MG63 (cell line): ENCODE results near the gene VTA1. TPM values are rescaled to one million over a fixed set of nuclear protein-coding genes. Genes with fewer than 3 reads are reported as not detected.

ENCODE experiments used
- DNase-seq: peaks from one replicate; pipeline ENCODE4 v3.0.0-alpha.2; 2020
- H3K27me3 ChIP-seq: fragments of 250-450 bp; sonication (Bioruptor Pico); 2 replicates; pipeline ENCODE4 v1.5.1; 2020; ENCODE audit warnings: mild to moderate bottlenecking, moderate library complexity
- H3K36me3 ChIP-seq: fragments of 250-450 bp; sonication (Bioruptor Pico); 2 replicates; pipeline ENCODE4 v1.5.1; 2020; ENCODE audit warnings: mild to moderate bottlenecking, moderate library complexity
- H3K4me3 ChIP-seq: fragments of 250-450 bp; sonication (Bioruptor Pico); 2 replicates; pipeline ENCODE4 v1.5.1; 2020; ENCODE audit warnings: mild to moderate bottlenecking, moderate library complexity
- H3K9me3 ChIP-seq: fragments of 250-450 bp; sonication (Bioruptor Pico); 2 replicates; pipeline ENCODE4 v1.5.1; 2020; ENCODE audit warnings: mild to moderate bottlenecking, moderate library complexity
- total RNA-seq: library from RNA; depleted of rRNA; stranded (reverse); fragments of >200 nt; shearing (Covaris generic); gene quantifications from 2 replicates; pipeline ENCODE4 v1.2.3, GENCODE V29; 2014; ENCODE audit warnings: low replicate concordance

The VTA1 gene
- total RNA-seq, 1 experiment from 2014 or later: 119 TPM

DNA sequence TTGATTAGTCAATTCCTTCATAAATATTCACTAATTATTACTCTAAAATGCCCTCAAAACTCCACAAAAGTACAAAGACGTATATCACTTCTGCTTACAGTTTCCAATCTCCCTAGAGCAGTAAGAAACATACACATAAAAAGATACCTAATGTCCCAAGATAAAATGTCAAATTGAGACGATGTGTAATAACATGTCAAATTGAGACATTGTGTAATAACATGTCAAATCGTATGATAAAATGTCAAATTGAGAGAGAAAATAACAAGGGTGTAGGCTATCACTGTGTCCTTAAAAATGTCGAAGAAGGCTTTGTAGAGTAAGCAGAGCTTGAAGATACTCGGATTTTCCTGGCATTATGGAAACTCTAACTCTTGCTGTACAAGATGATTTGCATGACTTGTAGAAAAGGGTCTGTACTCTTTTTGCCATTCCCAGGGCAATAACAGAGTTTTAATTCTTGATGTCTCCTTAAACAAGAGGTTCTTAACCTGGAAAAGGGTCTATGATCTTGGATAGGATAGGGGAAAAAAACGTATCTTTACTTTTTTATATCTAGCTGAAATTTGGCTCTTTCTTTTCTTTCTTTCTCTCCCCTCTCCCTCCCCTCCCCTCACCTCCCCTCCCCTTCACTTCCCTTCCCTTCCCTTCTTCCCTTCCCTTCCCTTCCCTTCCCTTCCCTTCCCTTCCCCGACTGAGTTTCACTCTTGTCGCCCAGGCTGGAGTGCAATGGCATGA lies 87.1 kb downstream of the VTA1 start:
- Histone ChIP-seq H3K9me3 (no peaks in the 10 kb centered on the region), H3K27me3 (no peaks in the 10 kb centered on the region), H3K36me3 (no peaks in the 10 kb centered on the region), H3K4me3 (no peak overlapping the region)
- no peak for DNase-seq

DNA sequence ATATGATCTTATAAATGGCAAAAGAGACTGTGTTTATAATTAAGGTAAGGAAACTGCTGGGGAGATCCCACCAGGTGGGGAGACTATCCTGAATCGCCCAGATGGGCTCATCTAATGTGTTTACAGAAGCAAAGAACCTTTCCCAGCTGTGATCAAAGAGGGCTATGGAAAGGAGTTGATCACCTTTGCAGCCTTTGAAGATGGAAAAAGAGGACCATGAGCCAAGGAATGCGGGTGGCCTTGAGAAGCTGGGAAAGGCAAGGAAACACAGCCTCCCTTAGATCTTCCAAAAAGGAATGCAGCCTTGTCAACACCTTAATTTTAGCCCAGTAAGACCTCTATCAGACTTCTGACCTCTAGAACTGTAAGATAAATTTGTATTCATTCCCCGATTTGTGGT lies 88.2 kb downstream of the VTA1 start:
- Histone ChIP-seq H3K36me3 (no peaks in the 10 kb centered on the region), H3K4me3 (no peak overlapping the region), H3K9me3 (no peaks in the 10 kb centered on the region), H3K27me3 (no peaks in the 10 kb centered on the region)
- DNase-seq: no peak

DNA sequence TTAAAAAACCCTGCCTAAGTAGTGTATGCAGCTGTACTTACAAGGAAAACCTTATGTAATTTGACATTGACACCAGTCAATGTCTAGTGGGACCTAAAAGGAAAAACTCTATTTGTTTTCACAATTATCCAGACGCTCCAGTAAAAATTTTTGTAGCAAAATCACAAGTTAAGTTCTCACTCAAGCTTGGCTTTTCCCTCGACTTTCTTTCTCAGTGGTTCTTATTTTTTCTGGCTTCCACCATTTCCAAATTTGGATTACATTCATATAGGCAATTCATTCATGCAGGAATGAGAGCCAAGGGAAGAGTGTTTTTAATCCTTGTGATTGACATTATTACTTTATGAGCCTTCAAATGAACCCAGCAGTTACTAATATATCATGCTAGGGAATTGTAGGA lies 88.7 kb downstream of the VTA1 start:
- no peaks in the 10 kb centered on the region for H3K9me3 ChIP-seq
- H3K27me3 ChIP-seq: no peaks in the 10 kb centered on the region
- no peak for DNase-seq
- H3K36me3 ChIP-seq: no peaks in the 10 kb centered on the region
- no peak overlapping the region for H3K4me3 ChIP-seq

DNA sequence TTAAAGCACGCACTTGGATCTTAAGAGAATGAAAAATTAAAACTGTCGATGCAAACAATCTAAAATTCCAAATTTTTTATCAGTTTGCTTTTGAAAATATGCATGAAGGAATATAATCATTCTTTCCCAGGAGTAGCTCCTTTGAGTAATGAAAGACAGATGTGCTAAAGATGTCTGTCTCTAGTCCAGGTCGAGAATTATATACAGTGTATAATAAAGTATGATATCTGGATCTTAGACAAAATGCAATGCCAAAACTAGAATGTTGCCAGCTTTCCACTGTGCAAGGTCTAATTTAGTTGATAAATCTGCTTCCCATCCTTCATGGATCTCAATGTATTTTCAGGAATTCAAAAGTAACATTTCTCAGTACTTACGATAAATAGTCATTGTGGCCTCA lies 89.6 kb downstream of the VTA1 start:
- no peak for DNase-seq
- Histone ChIP-seq H3K9me3 (no peaks in the 10 kb centered on the region), H3K27me3 (no peaks in the 10 kb centered on the region), H3K4me3 (no peak overlapping the region), H3K36me3 (no peaks in the 10 kb centered on the region)

DNA sequence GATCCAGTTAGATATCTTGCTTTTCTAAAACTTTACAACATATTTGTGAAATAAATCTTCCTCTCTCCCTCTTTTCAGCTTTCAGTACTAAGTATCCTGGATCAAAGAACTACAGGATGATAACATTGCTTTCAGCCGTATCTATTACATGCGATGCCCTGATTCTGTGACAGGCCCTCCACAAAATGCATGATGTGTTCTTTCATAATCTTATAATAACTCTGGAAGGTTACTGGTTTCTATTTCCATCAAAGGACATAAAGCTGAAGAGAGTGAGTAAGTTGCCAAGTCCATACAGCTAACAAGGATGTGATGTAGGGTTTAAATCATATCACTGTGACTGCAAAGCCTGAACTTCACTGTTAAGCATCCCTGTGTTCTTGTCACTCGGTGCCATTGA lies 91.8 kb downstream of the VTA1 start:
- Histone ChIP-seq H3K36me3 (no peaks in the 10 kb centered on the region), H3K27me3 (no peaks in the 10 kb centered on the region), H3K4me3 (no peak overlapping the region), H3K9me3 (no peaks in the 10 kb centered on the region)
- no peak for DNase-seq

DNA sequence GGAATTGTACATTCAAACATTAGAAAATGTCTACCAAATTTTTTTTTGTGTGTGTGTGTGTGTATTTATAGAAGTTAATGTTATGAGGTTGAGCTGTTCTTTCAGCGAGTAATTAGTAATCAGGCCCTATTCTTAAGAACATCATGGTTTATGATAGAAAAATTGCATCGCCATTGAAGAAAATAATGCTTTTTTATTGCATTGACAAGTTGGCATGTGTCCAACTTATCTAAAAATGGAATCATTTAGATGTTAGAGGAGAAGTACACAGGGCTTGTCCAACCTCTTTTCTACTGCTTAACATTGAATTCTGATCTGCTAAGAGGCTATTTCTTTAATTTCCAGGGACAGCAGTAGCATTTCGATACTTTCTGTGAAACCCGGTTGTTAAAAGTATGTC lies 93.1 kb downstream of the VTA1 start:
- Histone ChIP-seq H3K27me3 (no peaks in the 10 kb centered on the region), H3K4me3 (no peak overlapping the region), H3K36me3 (no peaks in the 10 kb centered on the region), H3K9me3 (no peaks in the 10 kb centered on the region)
- no peak for DNase-seq

DNA sequence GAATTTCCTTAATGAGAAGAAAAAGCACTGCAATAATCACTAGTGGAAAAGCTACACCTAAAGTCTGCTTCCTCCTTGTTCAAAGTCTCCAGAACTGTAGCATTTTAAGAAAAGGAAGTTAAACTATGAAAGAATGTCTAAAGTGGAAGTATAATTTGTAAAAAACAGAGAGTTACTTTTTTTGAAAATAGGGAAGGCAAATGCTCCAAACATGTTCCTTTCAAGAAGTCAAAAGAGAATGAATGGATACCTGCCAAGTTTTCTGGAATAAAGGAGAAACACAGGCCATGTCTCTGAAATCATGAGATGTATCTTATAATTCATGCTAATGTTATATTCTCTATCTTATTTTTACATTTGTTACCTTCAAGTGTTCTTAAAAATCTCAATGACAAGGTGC lies 94.0 kb downstream of the VTA1 start:
- Histone ChIP-seq H3K4me3 (no peak overlapping the region), H3K27me3 (no peaks in the 10 kb centered on the region), H3K36me3 (no peaks in the 10 kb centered on the region), H3K9me3 (no peaks in the 10 kb centered on the region)
- no peak for DNase-seq

DNA sequence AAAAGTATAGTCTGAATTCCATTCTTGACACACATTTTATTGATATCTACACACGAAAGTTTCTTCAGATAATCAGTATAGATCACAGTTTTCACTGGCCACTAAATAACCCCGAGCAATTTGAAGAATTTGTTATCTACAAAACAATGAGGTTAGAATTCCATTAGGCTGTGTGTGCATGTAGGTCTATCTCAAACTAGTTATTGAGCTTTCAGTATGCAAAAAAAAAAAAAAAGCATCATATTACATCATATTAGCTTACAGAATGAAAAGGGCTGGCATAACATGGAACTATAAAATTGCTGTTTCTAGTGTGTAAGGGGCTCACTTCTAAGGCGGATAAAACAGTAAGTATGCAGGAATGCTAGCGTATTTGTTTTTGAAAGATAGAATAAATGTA lies 95.2 kb downstream of the VTA1 start:
- H3K36me3 ChIP-seq: no peaks in the 10 kb centered on the region
- no peak overlapping the region for H3K4me3 ChIP-seq
- DNase-seq: no peak
- H3K9me3 ChIP-seq: no peaks in the 10 kb centered on the region
- H3K27me3 ChIP-seq: no peaks in the 10 kb centered on the region

DNA sequence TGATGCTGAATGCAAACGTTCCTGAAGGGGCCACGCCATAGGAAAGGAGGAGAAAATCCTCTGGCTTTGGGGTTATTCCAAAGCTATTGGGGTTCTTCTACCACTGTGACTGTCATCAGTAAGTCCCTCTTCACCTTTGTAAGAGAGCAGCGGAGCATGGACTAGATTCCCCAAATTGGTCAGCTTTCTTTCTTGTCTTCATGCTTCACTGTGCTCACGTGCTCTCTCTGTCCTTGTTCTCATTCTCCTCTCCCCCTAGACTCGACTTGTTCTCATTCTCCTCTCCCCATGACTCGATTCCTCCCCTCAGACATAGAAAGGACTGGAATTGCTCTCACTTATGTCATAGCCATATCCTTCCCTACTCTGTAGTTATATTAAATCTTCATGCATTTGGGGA lies 99.9 kb downstream of the VTA1 start:
- Histone ChIP-seq H3K4me3 (no peak overlapping the region), H3K9me3 (no peaks in the 10 kb centered on the region), H3K27me3 (no peaks in the 10 kb centered on the region), H3K36me3 (no peaks in the 10 kb centered on the region)
- DNase-seq: no peak

DNA sequence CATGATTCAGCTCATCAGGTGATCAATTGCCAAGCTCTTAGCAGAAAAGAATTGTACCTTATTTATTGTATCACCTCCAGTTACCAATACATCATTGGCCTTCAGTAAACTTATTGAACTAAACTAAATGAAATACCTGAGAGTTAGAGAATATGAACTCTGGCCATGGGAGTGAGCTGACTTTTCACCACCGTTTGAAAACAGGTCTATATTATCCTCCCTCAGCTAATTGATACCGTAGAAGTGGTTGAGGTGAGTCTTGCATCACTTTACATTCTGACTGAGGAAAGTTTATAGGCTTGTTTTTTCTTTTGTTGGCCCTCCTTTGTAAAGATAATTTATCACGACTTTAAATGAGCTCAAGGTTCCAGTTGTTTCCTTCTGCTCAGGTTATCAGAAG lies 102.2 kb downstream of the VTA1 start:
- no peak for DNase-seq
- Histone ChIP-seq H3K27me3 (no peaks in the 10 kb centered on the region), H3K36me3 (no peaks in the 10 kb centered on the region), H3K9me3 (no peaks in the 10 kb centered on the region), H3K4me3 (no peak overlapping the region)

DNA sequence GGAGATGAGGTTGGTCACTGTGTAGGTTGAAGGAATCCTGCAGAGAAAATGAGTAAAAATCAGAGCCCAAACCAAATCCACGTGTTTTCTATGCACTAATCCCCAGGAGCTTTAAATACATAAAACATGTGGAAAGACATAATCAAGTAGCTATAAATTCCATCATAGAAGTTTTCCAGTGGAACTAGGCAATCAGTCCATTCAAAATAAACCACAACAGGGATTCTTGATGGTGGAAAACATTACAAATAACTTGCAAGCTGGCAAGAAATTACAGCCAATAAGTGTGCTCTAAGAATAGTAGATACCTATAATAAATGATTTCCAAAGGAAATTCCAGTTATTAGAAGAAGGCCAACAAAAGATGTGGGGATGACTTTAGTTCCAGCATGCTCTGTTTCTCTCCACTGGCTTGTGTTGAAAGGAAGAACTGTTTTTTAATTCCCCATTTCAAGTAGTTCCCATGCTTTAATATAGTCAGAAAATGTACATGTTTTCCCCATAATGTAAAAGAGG lies 104.9 kb downstream of the VTA1 start:
- H3K4me3 ChIP-seq: no peak overlapping the region
- no peaks in the 10 kb centered on the region for H3K9me3 ChIP-seq
- no peaks in the 10 kb centered on the region for H3K27me3 ChIP-seq
- H3K36me3 ChIP-seq: no peaks in the 10 kb centered on the region
- DNase-seq: no peak

DNA sequence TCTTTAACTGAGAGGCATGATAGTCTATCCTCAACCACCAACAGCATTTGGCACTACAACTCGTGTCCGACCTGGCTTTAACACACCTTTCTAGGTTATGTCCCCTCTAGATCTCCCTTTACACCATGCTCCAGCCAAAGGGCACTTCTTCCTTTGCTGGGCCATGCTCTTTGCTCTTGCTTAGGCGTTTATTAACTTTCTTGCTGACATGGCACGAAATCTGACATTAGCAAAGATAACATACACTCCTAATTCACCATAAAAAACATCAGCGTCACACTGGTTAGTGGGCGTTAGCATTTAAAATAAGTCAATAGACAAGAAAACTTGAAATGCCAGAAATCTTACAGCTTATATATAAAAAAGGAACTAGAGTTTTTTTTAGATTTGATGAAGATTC lies 107.5 kb downstream of the VTA1 start:
- Histone ChIP-seq H3K4me3 (no peak overlapping the region), H3K27me3 (no peaks in the 10 kb centered on the region), H3K36me3 (no peaks in the 10 kb centered on the region), H3K9me3 (no peaks in the 10 kb centered on the region)
- DNase-seq: no peak

DNA sequence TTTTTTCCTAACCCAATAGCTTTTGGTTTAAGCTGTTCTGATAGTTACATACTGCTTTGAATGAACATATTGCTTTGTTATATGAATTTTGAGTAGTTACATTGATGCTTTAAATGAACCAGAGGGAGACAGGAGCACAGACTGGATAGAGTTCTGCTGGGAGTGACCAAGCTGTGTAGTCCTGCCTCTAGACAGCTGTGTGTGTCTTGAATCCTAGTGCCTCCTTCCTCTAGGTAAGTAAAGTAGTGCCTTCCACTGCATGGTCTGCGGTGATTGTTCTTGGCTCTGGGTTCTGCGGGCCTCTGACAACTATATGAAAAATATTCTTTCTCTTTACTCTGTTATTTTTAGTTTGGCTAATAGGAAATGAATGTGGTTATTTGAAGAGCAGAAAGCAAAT lies 108.7 kb downstream of the VTA1 start:
- no peaks in the 10 kb centered on the region for H3K9me3 ChIP-seq
- no peaks in the 10 kb centered on the region for H3K27me3 ChIP-seq
- no peaks in the 10 kb centered on the region for H3K36me3 ChIP-seq
- H3K4me3 ChIP-seq: no peak overlapping the region
- DNase-seq: no peak

DNA sequence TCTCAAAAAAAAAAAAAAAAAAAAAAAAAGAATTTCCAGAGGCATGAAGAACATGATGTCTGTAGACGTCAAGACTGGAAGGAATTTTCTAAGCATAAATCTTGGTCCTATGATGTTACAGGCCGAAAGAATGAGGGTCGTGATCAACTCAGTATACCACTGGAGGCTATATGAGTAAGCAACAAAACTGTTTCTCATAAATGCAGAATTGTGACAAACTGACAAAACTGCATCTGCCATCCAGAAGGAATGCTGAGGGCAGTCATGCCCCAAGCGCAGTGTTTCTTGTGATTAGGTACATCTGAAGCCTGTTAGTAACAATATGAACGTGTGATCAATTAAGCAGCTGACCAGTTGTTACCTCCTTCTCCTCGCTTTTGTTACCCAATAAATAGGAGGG lies 111.2 kb downstream of the VTA1 start:
- Histone ChIP-seq H3K4me3 (no peak overlapping the region), H3K27me3 (no peaks in the 10 kb centered on the region), H3K9me3 (0 out of 2 replicates have a peak, but pooled peaks cover 2% of the 10 kb centered on the region), H3K36me3 (no peaks in the 10 kb centered on the region)
- no peak for DNase-seq

DNA sequence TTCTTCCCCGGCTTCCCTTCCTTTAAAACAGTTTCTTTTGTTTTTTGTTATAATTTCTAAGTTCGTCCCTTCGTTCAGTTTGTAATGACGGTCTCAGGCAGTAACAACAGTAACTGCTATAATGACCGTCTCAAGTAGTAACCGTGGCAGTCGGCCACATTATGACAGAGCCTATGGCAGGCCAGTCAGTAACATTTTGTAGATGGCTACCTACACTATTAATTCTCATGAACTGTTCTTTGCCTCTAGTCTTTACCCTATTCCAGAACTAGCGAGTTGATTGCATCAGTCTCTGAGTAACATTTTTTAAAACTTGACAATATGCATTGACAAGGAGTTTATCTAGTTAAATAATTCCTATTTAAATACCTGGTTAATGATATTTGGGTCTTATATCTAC lies 111.7 kb downstream of the VTA1 start:
- Histone ChIP-seq H3K36me3 (no peaks in the 10 kb centered on the region), H3K27me3 (no peaks in the 10 kb centered on the region), H3K4me3 (no peak overlapping the region), H3K9me3 (0 out of 2 replicates have a peak, but pooled peaks cover 2% of the 10 kb centered on the region)
- no peak for DNase-seq

DNA sequence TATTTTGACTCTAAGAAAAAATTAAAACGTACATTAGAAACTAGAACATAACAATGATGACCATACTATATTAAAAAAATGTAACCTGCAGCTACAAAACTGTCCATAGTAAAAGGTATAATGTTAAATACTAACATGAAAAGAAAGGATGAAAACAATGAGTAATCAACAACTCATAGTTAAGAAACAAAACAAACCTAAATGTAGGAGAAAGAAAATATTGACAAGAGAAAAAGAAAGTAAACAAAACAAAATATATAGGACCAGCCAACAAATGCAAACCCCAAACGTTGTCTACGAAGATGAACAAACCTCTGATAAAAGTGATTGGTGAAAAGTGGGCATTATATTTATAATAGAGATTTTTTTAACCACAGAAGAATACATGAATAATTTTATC lies 113.7 kb downstream of the VTA1 start:
- no peak for DNase-seq

DNA sequence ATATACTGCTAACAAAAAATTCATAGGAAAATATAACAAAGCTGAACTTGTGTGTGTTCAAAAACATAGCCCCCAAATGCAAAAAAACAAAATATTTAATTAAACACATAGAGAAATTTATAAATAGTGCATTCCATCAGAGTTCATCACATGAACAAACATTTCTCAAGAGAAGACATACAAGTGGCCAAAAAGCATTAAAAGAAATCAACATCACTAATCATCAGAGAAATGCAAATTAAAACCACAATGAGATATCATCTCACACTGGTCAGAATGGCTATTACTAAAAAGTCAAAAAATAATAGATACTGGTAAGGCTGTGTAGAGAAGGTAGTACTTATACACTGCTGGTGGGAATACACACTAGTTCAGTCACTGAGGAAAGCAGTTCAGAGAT lies 115.2 kb downstream of the VTA1 start:
- Histone ChIP-seq H3K36me3 (no peaks in the 10 kb centered on the region), H3K4me3 (no peak overlapping the region), H3K27me3 (no peaks in the 10 kb centered on the region; the same call in 1 of the 2 replicates), H3K9me3 (0 out of 2 replicates have a peak, but pooled peaks cover 2% of the 10 kb centered on the region)
- no peak for DNase-seq

More for the DNA sequence above, 113.7 kb downstream of the VTA1 start:
- Histone ChIP-seq H3K36me3 (no peaks in the 10 kb centered on the region), H3K4me3 (no peak overlapping the region), H3K27me3 (no peaks in the 10 kb centered on the region; the same call in 1 of the 2 replicates), H3K9me3 (0 out of 2 replicates have a peak, but pooled peaks cover 2% of the 10 kb centered on the region)

DNA sequence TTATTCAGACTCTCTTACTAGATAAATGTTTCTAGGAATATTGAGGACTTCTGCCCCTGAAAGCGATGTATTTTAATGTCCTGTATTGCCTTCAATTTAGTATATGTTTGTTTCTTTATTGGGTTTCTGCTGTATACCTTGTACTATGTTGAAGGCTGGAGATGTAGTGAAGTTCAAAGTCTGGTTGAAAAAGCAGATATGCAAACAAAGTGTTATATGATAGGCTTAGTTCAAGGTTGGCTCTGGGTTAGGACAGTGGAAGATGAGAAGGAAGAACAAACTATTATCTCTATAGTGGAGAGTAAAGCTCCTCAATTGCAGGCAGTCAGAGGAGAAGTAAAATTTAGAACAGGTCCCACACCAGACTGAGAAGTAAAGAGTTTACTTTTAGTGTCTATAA lies 118.4 kb downstream of the VTA1 start:
- Histone ChIP-seq H3K9me3 (0 out of 2 replicates have a peak, but pooled peaks cover 2% of the 10 kb centered on the region), H3K4me3 (no peak overlapping the region), H3K36me3 (no peaks in the 10 kb centered on the region), H3K27me3 (no peaks in the 10 kb centered on the region; the same call in 1 of the 2 replicates)
- no peak for DNase-seq
